GM12891 (cell line): Measurements from ENCODE around the gene AP1M2.

Experiments used
- PAX5 ChIP-seq: IDR thresholded peaks from 2 replicates; pipeline ENCODE4 v1.6.1; 2011; ENCODE audit warnings: low read length, moderate library complexity, mild to moderate bottlenecking; ENCODE audit not compliant: insufficient read depth, severe bottlenecking
- POLR2A ChIP-seq: IDR thresholded peaks from 2 replicates; pipeline ENCODE4 v1.6.1; 2011; ENCODE audit warnings: low read depth, low read length, control low read depth
- POLR2AphosphoS5 ChIP-seq: IDR thresholded peaks from 2 replicates; pipeline ENCODE4 v1.6.1; 2011; ENCODE audit warnings: low read depth, low read length, control low read depth
- POU2F2 ChIP-seq: IDR thresholded peaks from 2 replicates; pipeline ENCODE4 v1.6.1; 2011; ENCODE audit warnings: low read depth, mild to moderate bottlenecking, control low read depth, low read length, moderate library complexity
- SPI1 ChIP-seq: IDR thresholded peaks from 2 replicates; pipeline ENCODE4 v1.6.1; 2011; ENCODE audit warnings: low read depth, low read length, control low read depth
- TAF1 ChIP-seq: IDR thresholded peaks from 2 replicates; pipeline ENCODE4 v1.6.1; 2011; ENCODE audit warnings: low read depth, low read length, control low read depth

GRCh38 chr19:10549733-10550132 is 37.4 kb downstream of the AP1M2 start:
- TF ChIP-seq POLR2AphosphoS5 (no peak), POLR2A (no peak), POU2F2 (no peak), TAF1 (no peak), SPI1 (no peak), PAX5 (no peak)
